ENCODE results near the gene NDNF.
A peak's percentile ranks its signal among the peaks of the same experiment; 100 is the strongest.

NDNF gene, protein sequence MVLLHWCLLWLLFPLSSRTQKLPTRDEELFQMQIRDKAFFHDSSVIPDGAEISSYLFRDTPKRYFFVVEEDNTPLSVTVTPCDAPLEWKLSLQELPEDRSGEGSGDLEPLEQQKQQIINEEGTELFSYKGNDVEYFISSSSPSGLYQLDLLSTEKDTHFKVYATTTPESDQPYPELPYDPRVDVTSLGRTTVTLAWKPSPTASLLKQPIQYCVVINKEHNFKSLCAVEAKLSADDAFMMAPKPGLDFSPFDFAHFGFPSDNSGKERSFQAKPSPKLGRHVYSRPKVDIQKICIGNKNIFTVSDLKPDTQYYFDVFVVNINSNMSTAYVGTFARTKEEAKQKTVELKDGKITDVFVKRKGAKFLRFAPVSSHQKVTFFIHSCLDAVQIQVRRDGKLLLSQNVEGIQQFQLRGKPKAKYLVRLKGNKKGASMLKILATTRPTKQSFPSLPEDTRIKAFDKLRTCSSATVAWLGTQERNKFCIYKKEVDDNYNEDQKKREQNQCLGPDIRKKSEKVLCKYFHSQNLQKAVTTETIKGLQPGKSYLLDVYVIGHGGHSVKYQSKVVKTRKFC

DNA sequence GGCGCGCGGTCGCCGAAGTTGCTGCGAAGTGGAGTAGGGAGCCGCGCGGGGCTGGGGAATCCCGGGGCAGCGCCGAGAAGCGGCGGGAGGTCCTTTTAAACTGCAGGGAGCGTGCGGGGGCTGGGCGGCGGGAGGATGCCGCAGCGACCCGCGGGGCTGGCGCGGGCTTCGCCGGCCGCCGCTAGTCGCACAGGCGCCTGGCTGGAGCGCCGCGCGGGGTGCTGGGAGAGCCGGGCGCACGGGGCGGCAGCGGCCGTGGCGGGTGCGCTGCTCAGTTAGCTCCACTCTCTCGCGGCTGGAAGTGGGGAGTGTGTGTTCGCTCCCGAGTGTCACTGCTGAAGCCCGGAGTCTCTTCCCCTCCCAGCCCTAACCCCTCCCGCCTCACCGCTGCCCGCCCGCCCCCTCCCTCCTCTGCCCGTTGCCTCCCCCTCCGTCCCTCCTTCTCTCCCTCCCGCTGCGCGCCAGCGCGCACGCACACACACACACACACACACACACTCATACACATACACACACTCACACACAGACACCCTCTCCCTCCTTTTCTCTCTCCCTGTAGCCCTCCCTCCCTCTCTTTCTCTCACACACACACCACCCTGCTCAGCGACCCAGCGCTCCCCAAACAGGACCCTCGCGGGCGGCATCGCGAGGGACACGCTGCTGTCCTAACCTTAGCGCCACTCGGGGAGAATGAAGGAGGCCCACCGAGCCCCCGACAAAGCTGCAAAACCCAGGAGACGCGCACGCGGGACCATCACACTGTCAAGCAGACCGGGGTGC is at the start of gene NDNF:
TSS of gene NDNF (minus strand) at position 312 of the 780 bp plus-strand sequence. CDS start 26,698 bp downstream, outside the sequence.
- Mint-ChIP-seq H3K9me3 (no peaks in the 10 kb centered on the region), H3K4me3 (peak within 1 kb of the TSS; percentile 79), H3K36me3 (ENCODE audit: insufficient read depth) (peaks cover 10% of the 10 kb centered on the region), H3K27ac (ENCODE audit: low read depth) (no peak within 1 kb of the TSS), H3K4me1 (peaks cover 27% of the 10 kb centered on the region), H3K27me3 (peaks cover 77% of the 10 kb centered on the region)
- peak; percentile 49 for ATAC-seq (replicated peaks; ENCODE audit: extremely low read depth, poor library complexity, severe bottlenecking)
- DNase-seq (ENCODE audit: low spot score in 2 of 2): peak in 1 of 2 donors; percentile 13

DNA sequence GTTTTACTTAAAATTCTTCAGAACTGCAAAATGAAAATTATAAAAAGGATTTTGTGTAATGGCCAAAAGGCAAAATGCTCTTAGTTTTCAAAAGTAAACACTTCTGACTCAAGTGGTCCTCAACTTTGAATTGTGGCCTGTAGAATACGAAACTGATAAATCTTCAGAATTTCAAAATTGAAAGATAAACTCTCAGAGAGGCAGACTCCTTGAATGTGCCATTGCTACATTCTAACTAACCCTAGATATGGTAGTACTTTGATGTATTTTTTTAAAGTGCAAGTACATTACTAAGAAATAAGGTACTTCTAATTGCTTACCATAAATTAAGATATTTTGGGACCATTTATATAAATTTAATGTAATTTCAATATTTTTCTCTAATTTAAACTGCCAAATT is 47.4 kb upstream of the NDNF start:
- H3K9me3 Mint-ChIP-seq: no peaks in the 10 kb centered on the region
- H3K4me1 Mint-ChIP-seq: peaks cover 5% of the 10 kb centered on the region
- DNase-seq (ENCODE audit: low spot score in 2 of 2): no peak
- H3K27me3 Mint-ChIP-seq: no peaks in the 10 kb centered on the region
- no peak overlapping the region for H3K4me3 Mint-ChIP-seq
- no peak for ATAC-seq (replicated peaks; ENCODE audit: extremely low read depth, poor library complexity, severe bottlenecking)
- no peaks in the 10 kb centered on the region for H3K36me3 Mint-ChIP-seq (ENCODE audit: insufficient read depth)
- no peak overlapping the region for H3K27ac Mint-ChIP-seq (ENCODE audit: low read depth)

DNA sequence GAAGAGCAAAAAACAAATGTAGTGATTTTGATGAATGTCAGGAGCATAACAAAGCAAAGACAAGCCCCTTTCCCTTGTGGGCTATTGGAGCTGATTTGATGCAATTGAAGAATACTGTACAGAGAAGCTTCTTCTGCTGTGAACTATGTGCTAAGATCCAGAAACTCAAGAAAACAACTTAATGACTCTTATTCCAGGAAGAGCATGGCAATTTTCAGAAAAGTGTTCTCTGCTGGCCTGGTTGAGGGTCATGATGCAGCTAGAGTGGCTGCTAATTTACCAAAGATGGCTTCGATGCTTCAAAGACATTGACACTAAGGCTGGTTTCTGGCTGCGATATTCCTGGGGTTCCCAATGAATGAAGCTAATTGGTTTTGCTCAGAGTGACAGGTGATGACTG is 46.0 kb upstream of the NDNF start:
- Mint-ChIP-seq H3K36me3 (ENCODE audit: insufficient read depth) (peaks cover 1% of the 10 kb centered on the region), H3K9me3 (no peaks in the 10 kb centered on the region), H3K27ac (ENCODE audit: low read depth) (no peak overlapping the region), H3K4me1 (peaks cover 5% of the 10 kb centered on the region), H3K27me3 (no peaks in the 10 kb centered on the region), H3K4me3 (no peak overlapping the region)
- ATAC-seq (replicated peaks; ENCODE audit: extremely low read depth, poor library complexity, severe bottlenecking) (no peak), DNase-seq (ENCODE audit: low spot score in 2 of 2) (no peak)

DNA sequence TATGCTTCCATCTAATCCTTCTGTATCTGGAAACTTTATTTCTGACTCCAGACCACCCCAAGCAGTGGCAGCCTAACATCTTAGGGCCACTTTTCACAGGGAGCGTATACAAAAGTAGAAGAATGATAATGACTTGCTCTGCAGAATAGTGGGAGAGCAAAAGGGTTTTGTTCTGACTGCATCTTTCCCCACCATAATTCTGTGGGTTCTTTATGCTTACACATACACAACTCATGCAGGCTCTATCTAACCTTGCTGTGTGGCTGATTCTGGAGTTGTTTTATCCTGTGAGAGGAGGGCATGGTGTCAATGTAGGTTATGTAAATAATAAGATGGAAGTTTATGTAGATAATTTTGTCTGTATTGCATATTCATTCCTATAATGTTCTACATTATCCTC is 42.4 kb upstream of the NDNF start:
- no peak for ATAC-seq (replicated peaks; ENCODE audit: extremely low read depth, poor library complexity, severe bottlenecking)
- Mint-ChIP-seq H3K36me3 (ENCODE audit: insufficient read depth) (peaks cover 1% of the 10 kb centered on the region), H3K4me3 (no peak overlapping the region), H3K27me3 (no peaks in the 10 kb centered on the region), H3K27ac (ENCODE audit: low read depth) (no peak overlapping the region), H3K9me3 (no peaks in the 10 kb centered on the region), H3K4me1 (peaks cover 5% of the 10 kb centered on the region)
- no peak for DNase-seq (ENCODE audit: low spot score in 2 of 2)

DNA sequence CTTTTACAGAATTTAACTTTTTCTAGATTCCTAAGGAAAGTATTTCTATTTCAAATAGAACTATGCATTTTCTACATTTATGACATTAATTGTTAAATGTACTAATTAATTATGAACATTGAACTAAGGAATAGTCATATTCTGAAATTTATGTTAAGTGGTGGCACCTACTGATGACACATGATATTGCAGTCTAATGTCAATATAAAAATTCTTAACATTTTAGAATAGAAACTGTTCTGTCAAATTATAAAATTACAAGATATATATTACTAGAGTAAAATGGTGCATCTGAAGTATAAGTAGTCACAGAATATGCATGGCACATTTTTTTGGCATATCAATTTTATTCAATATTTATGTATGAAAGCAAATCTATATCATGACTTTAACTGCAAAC is 40.2 kb upstream of the NDNF start:
- no peak for DNase-seq (ENCODE audit: low spot score in 2 of 2)
- Mint-ChIP-seq H3K4me3 (no peak overlapping the region), H3K27ac (ENCODE audit: low read depth) (no peak overlapping the region), H3K4me1 (no peaks in the 10 kb centered on the region), H3K27me3 (no peaks in the 10 kb centered on the region), H3K9me3 (no peaks in the 10 kb centered on the region), H3K36me3 (ENCODE audit: insufficient read depth) (peaks cover 1% of the 10 kb centered on the region)
- ATAC-seq (replicated peaks; ENCODE audit: extremely low read depth, poor library complexity, severe bottlenecking): no peak

GRCh38 chr4:121108557-121108956 is 36.2 kb upstream of the NDNF start:
- Mint-ChIP-seq H3K27ac (ENCODE audit: low read depth) (no peak overlapping the region), H3K27me3 (no peaks in the 10 kb centered on the region), H3K36me3 (ENCODE audit: insufficient read depth) (no peaks in the 10 kb centered on the region), H3K9me3 (no peaks in the 10 kb centered on the region), H3K4me1 (no peaks in the 10 kb centered on the region), H3K4me3 (no peak overlapping the region)
- DNase-seq (ENCODE audit: low spot score in 2 of 2) (no peak), ATAC-seq (replicated peaks; ENCODE audit: extremely low read depth, poor library complexity, severe bottlenecking) (no peak)

DNA sequence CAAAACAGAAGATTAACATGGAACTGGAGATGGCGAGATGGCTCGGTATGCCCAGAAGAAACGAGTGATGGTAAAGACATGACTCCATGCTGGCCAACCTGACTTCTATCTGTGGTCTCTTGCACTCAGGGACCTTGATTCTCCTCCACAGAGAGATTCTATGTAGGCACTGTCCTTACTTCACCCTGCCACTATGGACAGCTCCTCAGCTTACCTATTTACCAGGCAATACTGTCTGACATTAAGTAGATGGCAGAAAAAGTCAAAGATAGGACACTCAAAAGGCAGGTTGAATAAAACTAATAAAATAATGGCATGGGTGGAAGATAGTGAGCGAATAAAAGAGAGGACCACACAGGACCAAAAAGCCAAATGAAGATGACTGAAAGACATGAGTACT is 35.2 kb upstream of the NDNF start:
- H3K27ac Mint-ChIP-seq (ENCODE audit: low read depth): no peak overlapping the region
- DNase-seq (ENCODE audit: low spot score in 2 of 2) (no peak), ATAC-seq (replicated peaks; ENCODE audit: extremely low read depth, poor library complexity, severe bottlenecking) (no peak)
- H3K4me3 Mint-ChIP-seq: no peak overlapping the region
- H3K9me3 Mint-ChIP-seq: no peaks in the 10 kb centered on the region
- H3K4me1 Mint-ChIP-seq: no peaks in the 10 kb centered on the region
- H3K36me3 Mint-ChIP-seq (ENCODE audit: insufficient read depth): no peaks in the 10 kb centered on the region
- H3K27me3 Mint-ChIP-seq: no peaks in the 10 kb centered on the region

- Mint-ChIP-seq H3K9me3 (no peaks in the 10 kb centered on the region), H3K27ac (ENCODE audit: low read depth) (no peak overlapping the region), H3K4me3 (no peak overlapping the region), H3K36me3 (ENCODE audit: insufficient read depth) (no peaks in the 10 kb centered on the region), H3K4me1 (no peaks in the 10 kb centered on the region), H3K27me3 (no peaks in the 10 kb centered on the region)
- no peak for DNase-seq (ENCODE audit: low spot score in 2 of 2)
- no peak for ATAC-seq (replicated peaks; ENCODE audit: extremely low read depth, poor library complexity, severe bottlenecking)
Measured at GRCh38 chr4:121100093-121100775, 27.9 kb upstream of the NDNF start.

GRCh38 chr4:121098266-121098665 is 25.9 kb upstream of the NDNF start:
- Mint-ChIP-seq H3K4me3 (no peak overlapping the region), H3K9me3 (no peaks in the 10 kb centered on the region), H3K36me3 (ENCODE audit: insufficient read depth) (no peaks in the 10 kb centered on the region), H3K27ac (ENCODE audit: low read depth) (no peak overlapping the region), H3K27me3 (no peaks in the 10 kb centered on the region), H3K4me1 (no peaks in the 10 kb centered on the region)
- DNase-seq (ENCODE audit: low spot score in 2 of 2) (no peak), ATAC-seq (replicated peaks; ENCODE audit: extremely low read depth, poor library complexity, severe bottlenecking) (no peak)

GRCh38 chr4:121096629-121097028 is 24.3 kb upstream of the NDNF start:
- no peak overlapping the region for H3K27ac Mint-ChIP-seq (ENCODE audit: low read depth)
- no peaks in the 10 kb centered on the region for H3K27me3 Mint-ChIP-seq
- no peak for ATAC-seq (replicated peaks; ENCODE audit: extremely low read depth, poor library complexity, severe bottlenecking)
- DNase-seq (ENCODE audit: low spot score in 2 of 2): no peak
- H3K4me3 Mint-ChIP-seq: no peak overlapping the region
- H3K9me3 Mint-ChIP-seq: no peaks in the 10 kb centered on the region
- H3K36me3 Mint-ChIP-seq (ENCODE audit: insufficient read depth): no peaks in the 10 kb centered on the region
- H3K4me1 Mint-ChIP-seq: no peaks in the 10 kb centered on the region

GRCh38 chr4:121096191-121096590 is 23.9 kb upstream of the NDNF start:
- H3K27me3 Mint-ChIP-seq: no peaks in the 10 kb centered on the region
- H3K4me3 Mint-ChIP-seq: no peak overlapping the region
- H3K36me3 Mint-ChIP-seq (ENCODE audit: insufficient read depth): no peaks in the 10 kb centered on the region
- DNase-seq (ENCODE audit: low spot score in 2 of 2): no peak
- H3K27ac Mint-ChIP-seq (ENCODE audit: low read depth): no peak overlapping the region
- H3K4me1 Mint-ChIP-seq: no peaks in the 10 kb centered on the region
- no peak for ATAC-seq (replicated peaks; ENCODE audit: extremely low read depth, poor library complexity, severe bottlenecking)
- H3K9me3 Mint-ChIP-seq: no peaks in the 10 kb centered on the region

GRCh38 chr4:121094297-121094966 is 22.1 kb upstream of the NDNF start:
- ATAC-seq (replicated peaks; ENCODE audit: extremely low read depth, poor library complexity, severe bottlenecking): no peak
- H3K4me1 Mint-ChIP-seq: no peaks in the 10 kb centered on the region
- no peak overlapping the region for H3K4me3 Mint-ChIP-seq
- H3K27me3 Mint-ChIP-seq: no peaks in the 10 kb centered on the region
- no peak for DNase-seq (ENCODE audit: low spot score in 2 of 2)
- H3K9me3 Mint-ChIP-seq: no peaks in the 10 kb centered on the region
- H3K27ac Mint-ChIP-seq (ENCODE audit: low read depth): no peak overlapping the region
- peaks cover 1% of the 10 kb centered on the region for H3K36me3 Mint-ChIP-seq (ENCODE audit: insufficient read depth)

Data from central memory CD8-positive, alpha-beta T cell (primary cell).